Measurements from ENCODE around the gene GMPPA. TPM values are rescaled to one million over a fixed set of nuclear protein-coding genes. Genes with fewer than 3 reads are reported as not detected.

Gene GMPPA
- total RNA-seq, 1 donor = 46.0 TPM

DNA sequence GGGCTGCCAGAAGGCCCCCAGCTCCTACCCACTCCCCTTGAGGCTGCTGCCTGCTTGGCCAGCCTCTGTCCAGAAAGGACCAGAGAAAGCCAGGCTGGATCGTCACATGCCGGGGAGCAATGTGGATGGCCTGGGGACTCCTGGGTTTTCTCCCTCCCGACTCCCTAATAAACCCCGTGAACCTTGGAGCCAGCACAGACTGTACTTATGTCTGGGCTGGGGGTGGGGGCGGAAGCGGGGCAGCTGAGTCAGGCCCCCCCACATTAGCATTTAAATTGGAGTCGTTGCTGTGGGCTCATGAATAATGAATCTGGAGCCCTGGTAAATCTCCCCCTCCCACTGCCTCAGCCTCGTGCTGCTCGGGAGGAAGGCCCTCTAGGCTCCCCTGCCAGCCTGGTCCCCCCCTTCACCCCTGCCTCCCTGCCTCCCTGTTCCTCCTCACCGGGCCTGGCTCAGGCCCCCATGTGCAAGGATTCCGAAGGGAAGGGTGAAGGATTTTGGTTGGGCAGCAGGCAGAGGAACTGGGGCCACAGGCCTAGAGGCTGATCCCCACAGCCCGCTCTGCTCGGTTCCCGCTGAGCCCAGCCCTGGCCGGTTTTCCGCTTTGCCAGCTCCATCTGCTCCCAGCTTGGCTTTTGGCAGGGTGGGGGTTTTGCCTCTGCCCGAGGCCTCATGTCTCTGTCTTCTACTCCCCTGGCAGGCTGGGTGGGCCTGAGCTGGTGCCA is 8.3 kb downstream of the GMPPA start:
- Histone ChIP-seq H3K4me2 (ENCODE audit: insufficient read depth, low read length) (no peak overlapping the region), H3K4me3 (ENCODE audit: insufficient read depth, low read length) (no peak overlapping the region), H3K27ac (ENCODE audit: low read depth, low read length) (no peak overlapping the region), H3K36me3 (ENCODE audit: insufficient read depth, low read length) (peaks cover 36% of the 10 kb centered on the region), H3K79me2 (ENCODE audit: insufficient read depth, low read length) (no peaks in the 10 kb centered on the region), H3K27me3 (ENCODE audit: insufficient read depth, low read length) (peaks cover 10% of the 10 kb centered on the region), H2AFZ (ENCODE audit: low read length) (no peak overlapping the region), H3K9me3 (ENCODE audit: low read depth, low read length) (no peaks in the 10 kb centered on the region), H4K20me1 (ENCODE audit: insufficient read depth, low read length) (peaks cover 10% of the 10 kb centered on the region), H3K4me1 (ENCODE audit: insufficient read depth, low read length) (peaks cover 12% of the 10 kb centered on the region)
- no peak for DNase-seq (ENCODE audit: insufficient read length, low spot score, missing footprints)
- TF ChIP-seq CTCF (IDR thresholded peaks at IDR 0.05; ENCODE audit: extremely low read depth, low read depth, low read length) = no peak

DNA sequence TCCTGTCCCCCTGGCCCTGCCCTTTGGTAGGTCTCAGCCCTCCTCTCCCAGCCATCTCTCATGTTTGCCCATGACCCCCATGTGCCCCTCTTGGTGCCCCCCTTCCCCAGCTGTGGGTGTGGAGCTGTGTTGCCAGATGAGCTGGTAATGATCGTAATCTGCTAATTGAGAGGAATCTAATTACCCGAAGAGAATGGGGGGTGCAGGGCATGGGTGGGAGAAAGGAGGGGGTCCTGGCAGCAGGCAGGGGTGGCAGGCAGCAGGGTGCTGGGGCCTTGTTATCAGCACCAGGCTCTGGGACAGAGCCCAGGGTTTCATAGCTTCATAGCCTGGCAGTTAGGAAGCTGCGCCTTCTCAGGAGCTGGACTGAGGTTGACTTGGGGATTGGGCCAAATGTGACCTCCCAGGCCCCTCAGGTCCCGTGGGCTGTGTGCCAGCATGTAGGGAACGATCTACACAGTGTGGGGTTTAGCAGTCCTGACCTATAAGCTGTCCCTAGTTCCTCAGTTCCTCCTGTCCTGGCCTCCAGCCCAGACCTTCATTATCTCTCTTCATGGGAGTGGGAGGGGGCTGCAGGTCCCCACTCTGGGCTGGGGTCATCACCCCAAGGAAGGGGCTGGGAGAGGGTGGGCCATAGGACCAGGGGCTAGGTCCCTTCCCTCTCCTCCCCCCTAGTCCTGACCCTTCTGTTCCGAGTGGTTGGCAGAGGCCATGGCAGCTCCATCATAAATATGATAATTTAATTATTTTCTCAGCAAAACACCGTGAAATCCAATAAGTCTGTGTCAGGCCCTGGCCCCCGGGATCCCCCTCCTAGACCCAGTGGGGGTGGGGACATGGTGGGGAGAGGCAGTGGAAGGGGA is 9.1 kb downstream of the GMPPA start:
- DNase-seq (ENCODE audit: insufficient read length, low spot score, missing footprints) = no peak
- Histone ChIP-seq H3K4me1 (ENCODE audit: insufficient read depth, low read length) (peaks cover 12% of the 10 kb centered on the region), H3K79me2 (ENCODE audit: insufficient read depth, low read length) (no peaks in the 10 kb centered on the region), H2AFZ (ENCODE audit: low read length) (no peak overlapping the region), H3K27ac (ENCODE audit: low read depth, low read length) (no peak overlapping the region), H3K4me3 (ENCODE audit: insufficient read depth, low read length) (no peak overlapping the region), H3K36me3 (ENCODE audit: insufficient read depth, low read length) (peaks cover 31% of the 10 kb centered on the region), H4K20me1 (ENCODE audit: insufficient read depth, low read length) (peaks cover 10% of the 10 kb centered on the region), H3K9me3 (ENCODE audit: low read depth, low read length) (no peaks in the 10 kb centered on the region), H3K27me3 (ENCODE audit: insufficient read depth, low read length) (peaks cover 19% of the 10 kb centered on the region), H3K4me2 (ENCODE audit: insufficient read depth, low read length) (no peak overlapping the region)
- no peak for TF ChIP-seq CTCF (IDR thresholded peaks at IDR 0.05; ENCODE audit: extremely low read depth, low read depth, low read length)

DNA sequence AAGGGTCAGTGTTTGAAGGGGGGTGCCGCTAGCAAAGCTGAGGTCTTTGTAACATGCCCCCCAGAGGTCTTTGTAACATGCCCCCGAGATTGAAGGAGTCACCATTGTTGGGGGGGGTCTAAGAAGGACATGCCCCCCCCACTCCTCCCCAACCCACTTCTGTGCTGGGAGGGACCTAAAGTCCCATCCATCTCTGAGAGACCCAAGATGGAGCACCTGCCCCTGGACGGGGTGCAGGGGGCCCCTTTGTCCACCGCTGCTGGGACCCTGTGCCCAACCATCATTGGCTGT is 9.7 kb downstream of the GMPPA start:
- TF ChIP-seq CTCF (IDR thresholded peaks at IDR 0.05; ENCODE audit: extremely low read depth, low read depth, low read length) = no peak
- H2AFZ ChIP-seq (ENCODE audit: low read length) = no peak overlapping the region
- H3K27me3 ChIP-seq (ENCODE audit: insufficient read depth, low read length) = peaks cover 25% of the 10 kb centered on the region
- H3K36me3 ChIP-seq (ENCODE audit: insufficient read depth, low read length) = peaks cover 29% of the 10 kb centered on the region
- no peak for DNase-seq (ENCODE audit: insufficient read length, low spot score, missing footprints)
- no peaks in the 10 kb centered on the region for H3K9me3 ChIP-seq (ENCODE audit: low read depth, low read length)
- no peak overlapping the region for H3K4me3 ChIP-seq (ENCODE audit: insufficient read depth, low read length)
- H3K79me2 ChIP-seq (ENCODE audit: insufficient read depth, low read length) = no peaks in the 10 kb centered on the region
- peaks cover 12% of the 10 kb centered on the region for H3K4me1 ChIP-seq (ENCODE audit: insufficient read depth, low read length)
- no peak overlapping the region for H3K4me2 ChIP-seq (ENCODE audit: insufficient read depth, low read length)
- peaks cover 10% of the 10 kb centered on the region for H4K20me1 ChIP-seq (ENCODE audit: insufficient read depth, low read length)
- no peak overlapping the region for H3K27ac ChIP-seq (ENCODE audit: low read depth, low read length)
